ENCODE data around the gene SLC6A3. TPM values are rescaled to one million over a fixed set of nuclear protein-coding genes. Genes with fewer than 3 reads are reported as not detected.
"Not testable (repeated sequence)": the region's sequence is repeated elsewhere in the genome, so short reads cannot be mapped to it uniquely, and the experiment has no call there.

SLC6A3 gene
- total and polyA plus RNA-seq, 3 experiments from 2014 or later, result not detected

DNA sequence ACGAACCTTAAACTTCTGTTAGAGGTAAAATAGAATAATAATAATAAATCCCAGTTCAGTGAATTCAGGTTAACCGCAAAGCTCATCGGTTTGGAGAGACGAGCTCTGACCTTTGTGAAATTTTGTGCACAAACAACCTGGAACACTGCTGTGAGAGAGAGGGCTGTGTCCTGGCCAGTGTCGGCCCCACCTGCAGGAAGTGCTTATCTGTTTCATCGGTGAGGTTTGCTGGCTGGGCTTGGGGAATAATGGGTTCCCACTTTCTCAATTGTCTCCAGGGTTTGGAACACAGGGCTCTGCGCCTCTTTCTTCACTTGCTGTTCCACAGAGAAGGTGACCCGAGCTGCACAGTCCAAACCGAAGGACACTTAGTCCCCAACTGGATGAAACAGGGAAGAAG is 81.0 kb downstream of the SLC6A3 start:
- Mint-ChIP-seq H3K27me3 (peaks cover 23 to 39% of the 10 kb centered on the region in 2 donors), H3K36me3 (no peaks in the 10 kb centered on the region), H3K4me3 (no peak overlapping the region), H3K4me1 (no peaks in the 10 kb centered on the region), H3K9me3 (no peaks in the 10 kb centered on the region), H3K27ac (no peak overlapping the region)
- Histone ChIP-seq H3K9me3 (ENCODE audit: low read length) (no peaks in the 10 kb centered on the region), H3K36me3 (ENCODE audit: insufficient read depth, low read length) (no peaks in the 10 kb centered on the region), H3K4me1 (ENCODE audit: insufficient read depth, low read length) (no peaks in the 10 kb centered on the region), H3K4me3 (ENCODE audit: low read length) (no peak overlapping the region), H3K27me3 (ENCODE audit: insufficient read depth, low read length, poor library complexity, severe bottlenecking) (peaks cover 20% of the 10 kb centered on the region), H3K27ac (ENCODE audit: low read depth, low read length) (no peak overlapping the region)
- POLR2A ChIA-PET, result no interaction called here
- CTCF ChIA-PET, result interaction anchor here (2.9 kb wide), 1 partner anchor 16 kb away, joined by 11 read pairs; no protein-coding TSS in a partner anchor
- no peak for DNase-seq

- no peak overlapping the region for H3K4me3 Mint-ChIP-seq
- ChIA-PET CTCF (interaction anchor here (2.9 kb wide), 1 partner anchor 16 kb away, joined by 11 read pairs; no protein-coding TSS in a partner anchor), POLR2A (interaction anchor here (0.8 kb wide), 1 partner anchor 15 kb away, joined by 4 read pairs; no protein-coding TSS in a partner anchor)
- no peaks in the 10 kb centered on the region for H3K36me3 Mint-ChIP-seq
- no peak overlapping the region for H3K27ac Mint-ChIP-seq
- H3K4me1 Mint-ChIP-seq, result no peaks in the 10 kb centered on the region
- H3K9me3 Mint-ChIP-seq, result no peaks in the 10 kb centered on the region
- H3K4me3 ChIP-seq (ENCODE audit: low read length), result no peak overlapping the region
- DNase-seq, result no peak
- no peaks in the 10 kb centered on the region for H3K4me1 ChIP-seq (ENCODE audit: insufficient read depth, low read length)
- peaks cover 23 to 39% of the 10 kb centered on the region in 2 donors for H3K27me3 Mint-ChIP-seq
- peaks cover 20% of the 10 kb centered on the region for H3K27me3 ChIP-seq (ENCODE audit: insufficient read depth, low read length, poor library complexity, severe bottlenecking)
- no peaks in the 10 kb centered on the region for H3K9me3 ChIP-seq (ENCODE audit: low read length)
- H3K27ac ChIP-seq (ENCODE audit: low read depth, low read length), result no peak overlapping the region
- H3K36me3 ChIP-seq (ENCODE audit: insufficient read depth, low read length), result no peaks in the 10 kb centered on the region
Measured at GRCh38 chr5:1363581-1363980, 81.7 kb downstream of the SLC6A3 start.

- Mint-ChIP-seq H3K27me3 (peaks cover 23 to 42% of the 10 kb centered on the region in 2 donors), H3K4me1 (no peaks in the 10 kb centered on the region), H3K36me3 (no peaks in the 10 kb centered on the region), H3K4me3 (no peak overlapping the region), H3K9me3 (no peaks in the 10 kb centered on the region), H3K27ac (no peak overlapping the region)
- no peaks in the 10 kb centered on the region for H3K36me3 ChIP-seq (ENCODE audit: insufficient read depth, low read length)
- no peak overlapping the region for H3K27ac ChIP-seq (ENCODE audit: low read depth, low read length)
- no peaks in the 10 kb centered on the region for H3K9me3 ChIP-seq (ENCODE audit: low read length)
- no peak for DNase-seq
- H3K27me3 ChIP-seq (ENCODE audit: insufficient read depth, low read length, poor library complexity, severe bottlenecking), result peaks cover 20% of the 10 kb centered on the region
- ChIA-PET CTCF (interaction anchor here (2.9 kb wide), 1 partner anchor 17 kb away, joined by 11 read pairs; no protein-coding TSS in a partner anchor), POLR2A (interaction anchor here (0.8 kb wide), 1 partner anchor 15 kb away, joined by 4 read pairs; no protein-coding TSS in a partner anchor)
- H3K4me3 ChIP-seq (ENCODE audit: low read length), result no peak overlapping the region
- H3K4me1 ChIP-seq (ENCODE audit: insufficient read depth, low read length), result no peaks in the 10 kb centered on the region
Measured at GRCh38 chr5:1363160-1363559, 82.1 kb downstream of the SLC6A3 start.

- no peaks in the 10 kb centered on the region for H3K4me1 ChIP-seq (ENCODE audit: insufficient read depth, low read length)
- H3K4me3 ChIP-seq (ENCODE audit: low read length), result no peak overlapping the region
- no peaks in the 10 kb centered on the region for H3K4me1 Mint-ChIP-seq
- no peaks in the 10 kb centered on the region for H3K36me3 ChIP-seq (ENCODE audit: insufficient read depth, low read length)
- H3K27ac Mint-ChIP-seq, result no peak overlapping the region
- no peak overlapping the region for H3K4me3 Mint-ChIP-seq
- H3K36me3 Mint-ChIP-seq, result no peaks in the 10 kb centered on the region
- CTCF ChIA-PET, result interaction anchor here (2.9 kb wide), 1 partner anchor 17 kb away, joined by 11 read pairs; no protein-coding TSS in a partner anchor
- no peak overlapping the region for H3K27ac ChIP-seq (ENCODE audit: low read depth, low read length)
- DNase-seq, result no peak
- H3K27me3 ChIP-seq (ENCODE audit: insufficient read depth, low read length, poor library complexity, severe bottlenecking), result peaks cover 20% of the 10 kb centered on the region
- POLR2A ChIA-PET, result no interaction called here
- no peaks in the 10 kb centered on the region for H3K9me3 ChIP-seq (ENCODE audit: low read length)
- H3K9me3 Mint-ChIP-seq, result no peaks in the 10 kb centered on the region
- H3K27me3 Mint-ChIP-seq, result peaks cover 23 to 45% of the 10 kb centered on the region in 2 donors
Measured at GRCh38 chr5:1362242-1363015, 82.8 kb downstream of the SLC6A3 start.

DNA sequence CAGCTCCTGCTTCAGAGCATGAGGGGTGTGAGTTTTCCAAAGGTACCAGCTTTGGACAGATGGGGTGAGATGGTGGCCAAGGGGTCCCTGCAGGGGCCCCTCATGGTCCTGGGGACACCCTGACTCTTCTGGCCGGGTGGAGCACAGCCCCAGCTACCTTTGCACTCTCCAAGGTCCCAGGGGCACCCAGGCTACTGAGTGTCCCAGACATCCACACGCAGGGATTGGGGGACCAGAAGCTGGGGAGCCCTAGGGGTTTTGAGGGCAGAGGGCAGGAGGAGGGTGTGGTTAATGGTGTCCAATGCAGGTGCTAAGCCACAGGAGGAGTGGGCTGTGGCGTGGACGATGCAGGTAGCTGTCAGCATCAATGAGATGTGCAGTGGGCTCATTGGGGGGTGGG is 84.4 kb downstream of the SLC6A3 start:
- no peaks in the 10 kb centered on the region for H3K36me3 Mint-ChIP-seq
- Histone ChIP-seq H3K9me3 (ENCODE audit: low read length) (no peaks in the 10 kb centered on the region), H3K4me1 (ENCODE audit: insufficient read depth, low read length) (no peaks in the 10 kb centered on the region), H3K36me3 (ENCODE audit: insufficient read depth, low read length) (no peaks in the 10 kb centered on the region), H3K27me3 (ENCODE audit: insufficient read depth, low read length, poor library complexity, severe bottlenecking) (peaks cover 23% of the 10 kb centered on the region), H3K4me3 (ENCODE audit: low read length) (no peak overlapping the region), H3K27ac (ENCODE audit: low read depth, low read length) (no peak overlapping the region)
- no peak for DNase-seq
- no peak overlapping the region for H3K4me3 Mint-ChIP-seq
- H3K9me3 Mint-ChIP-seq, result no peaks in the 10 kb centered on the region
- peak overlapping the region in 1 of 8 donors; percentile 60 for H3K27ac Mint-ChIP-seq
- H3K4me1 Mint-ChIP-seq, result no peaks in the 10 kb centered on the region
- H3K27me3 Mint-ChIP-seq, result peaks cover 20 to 40% of the 10 kb centered on the region in 2 donors
- POLR2A ChIA-PET, result no interaction called here
- CTCF ChIA-PET, result interaction anchor here (1.5 kb wide), 2 partner anchors 19 to 284 kb away, joined by 4 to 7 read pairs; no protein-coding TSS in a partner anchor

- H3K36me3 Mint-ChIP-seq; H3K9me3 ChIP-seq (ENCODE audit: low read length); H3K27ac ChIP-seq (ENCODE audit: low read depth, low read length); H3K9me3 Mint-ChIP-seq; H3K4me3 ChIP-seq (ENCODE audit: low read length); POLR2A ChIA-PET; H3K4me3 Mint-ChIP-seq; H3K36me3 ChIP-seq (ENCODE audit: insufficient read depth, low read length); H3K4me1 ChIP-seq (ENCODE audit: insufficient read depth, low read length); DNase-seq; H3K27ac Mint-ChIP-seq; H3K4me1 Mint-ChIP-seq: not testable (repeated sequence)
- peaks cover 20 to 40% of the 10 kb centered on the region in 2 donors for H3K27me3 Mint-ChIP-seq
- peaks cover 23% of the 10 kb centered on the region for H3K27me3 ChIP-seq (ENCODE audit: insufficient read depth, low read length, poor library complexity, severe bottlenecking)
- CTCF ChIA-PET, result interaction anchor here (1.5 kb wide), 2 partner anchors 20 to 285 kb away, joined by 4 to 7 read pairs; no protein-coding TSS in a partner anchor
Measured at GRCh38 chr5:1360367-1360766, 84.9 kb downstream of the SLC6A3 start.

DNA sequence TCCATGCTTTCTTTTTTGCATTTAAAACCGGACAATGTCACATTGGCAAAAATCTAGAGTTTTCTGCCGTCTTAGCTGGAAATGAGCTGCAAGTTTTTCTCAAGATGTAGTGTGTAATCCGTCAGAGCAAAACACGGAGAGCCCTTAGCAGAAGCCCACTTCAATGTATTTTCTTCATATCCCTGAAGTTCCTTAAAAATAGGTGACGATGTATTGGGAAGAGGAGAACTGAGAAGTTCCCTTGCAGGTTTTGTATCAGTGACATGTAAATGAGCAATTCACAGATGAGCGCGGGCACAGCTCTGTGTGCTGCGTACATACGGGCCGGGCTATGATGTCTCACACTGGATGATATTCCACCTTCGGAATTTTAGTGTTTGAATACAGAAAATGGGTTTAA is 85.5 kb downstream of the SLC6A3 start:
- DNase-seq, result no peak
- Mint-ChIP-seq H3K27ac (no peak overlapping the region), H3K4me1 (no peaks in the 10 kb centered on the region), H3K9me3 (no peaks in the 10 kb centered on the region), H3K36me3 (no peaks in the 10 kb centered on the region), H3K27me3 (peaks cover 18 to 40% of the 10 kb centered on the region in 2 donors), H3K4me3 (no peak overlapping the region)
- H3K27me3 ChIP-seq (ENCODE audit: insufficient read depth, low read length, poor library complexity, severe bottlenecking), result peaks cover 23% of the 10 kb centered on the region
- H3K27ac ChIP-seq (ENCODE audit: low read depth, low read length), result no peak overlapping the region
- H3K4me3 ChIP-seq (ENCODE audit: low read length), result no peak overlapping the region
- no peaks in the 10 kb centered on the region for H3K36me3 ChIP-seq (ENCODE audit: insufficient read depth, low read length)
- ChIA-PET POLR2A (no interaction called here), CTCF (interaction anchor here (1.5 kb wide), 2 partner anchors 21 to 285 kb away, joined by 4 to 7 read pairs; no protein-coding TSS in a partner anchor)
- no peaks in the 10 kb centered on the region for H3K9me3 ChIP-seq (ENCODE audit: low read length)
- H3K4me1 ChIP-seq (ENCODE audit: insufficient read depth, low read length), result no peaks in the 10 kb centered on the region

DNA sequence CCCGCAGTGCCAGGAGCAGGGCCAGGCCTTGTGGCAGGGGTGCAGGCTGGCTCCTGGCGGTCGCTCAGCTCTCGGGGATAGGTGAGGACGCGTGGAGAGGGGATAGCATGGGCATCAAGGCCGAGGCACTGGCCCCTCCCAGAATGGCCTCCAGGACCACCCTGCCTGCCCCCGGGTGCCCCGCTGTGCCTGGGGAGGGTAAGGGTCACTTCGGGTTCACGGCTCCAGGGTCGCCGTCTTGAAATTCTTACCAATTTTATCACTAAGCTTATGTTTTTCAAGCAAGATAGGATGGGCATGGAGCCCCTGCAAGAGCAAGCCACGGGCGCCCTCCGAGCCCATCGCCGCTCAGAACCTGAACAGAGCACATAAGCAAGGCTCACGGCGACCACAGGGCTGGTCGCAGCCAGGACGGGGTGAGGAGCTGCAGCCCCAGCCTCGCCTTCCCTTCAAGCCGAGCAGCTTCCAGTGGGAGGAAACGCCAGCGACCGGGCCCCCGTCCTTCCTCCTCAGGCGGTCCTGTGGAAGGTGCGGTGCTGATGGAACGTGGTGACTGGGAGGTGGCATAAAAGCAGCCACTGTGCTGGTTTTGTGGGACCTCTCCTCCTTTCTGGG is 86.1 kb downstream of the SLC6A3 start:
- Mint-ChIP-seq H3K4me1 (no peaks in the 10 kb centered on the region), H3K27me3 (peaks cover 18 to 36% of the 10 kb centered on the region in 2 donors), H3K36me3 (no peaks in the 10 kb centered on the region), H3K4me3 (no peak overlapping the region), H3K27ac (no peak overlapping the region), H3K9me3 (no peaks in the 10 kb centered on the region)
- CTCF ChIA-PET, result no interaction called here
- no peak overlapping the region for H3K4me3 ChIP-seq (ENCODE audit: low read length)
- H3K36me3 ChIP-seq (ENCODE audit: insufficient read depth, low read length), result no peaks in the 10 kb centered on the region
- no peaks in the 10 kb centered on the region for H3K9me3 ChIP-seq (ENCODE audit: low read length)
- no peak overlapping the region for H3K27ac ChIP-seq (ENCODE audit: low read depth, low read length)
- peaks cover 23% of the 10 kb centered on the region for H3K27me3 ChIP-seq (ENCODE audit: insufficient read depth, low read length, poor library complexity, severe bottlenecking)
- no peak for DNase-seq
- POLR2A ChIA-PET, result no interaction called here
- no peaks in the 10 kb centered on the region for H3K4me1 ChIP-seq (ENCODE audit: insufficient read depth, low read length)

Data from CD8-positive, alpha-beta memory T cell (primary cell).